Activated naive CD8-positive, alpha-beta T cell treated with anti-CD3 and anti-CD28 coated beads, Interleukin-2, amount 10 ng/mL, durations not matched to agents 7 days and 5 days (primary cell): ENCODE measurements around the gene CACNA1B. TPM values are rescaled to one million over a fixed set of nuclear protein-coding genes. Genes with fewer than 3 reads are reported as not detected.
"Not testable (repeated sequence)": the region's sequence is repeated elsewhere in the genome, so short reads cannot be mapped to it uniquely, and the experiment has no call there.

Source experiments
- ATAC-seq: fragments of 150-1000 bp; cut with Tn5 transposase; one replicate; pipeline ENCODE4 v1.10.0; 2021; ENCODE audit warnings: low read depth, moderate library complexity
- POLR2A ChIA-PET: fragments of 350-600 bp; sonication (Branson Sonifier 250); formaldehyde crosslinking; loops from one replicate; lab custom pipeline; 2021; ENCODE audit warnings: antibody characterized with exemption; lab: Charles Lee
- DNase-seq: peaks from one replicate; pipeline ENCODE4 v3.0.0; 2021
- H3K27ac Mint-ChIP-seq: one replicate; pipeline ENCODE4 v1.8.0; 2022; ENCODE audit warnings: mild to moderate bottlenecking, mixed read lengths
- H3K27me3 Mint-ChIP-seq: one replicate; pipeline ENCODE4 v1.8.0; 2022; ENCODE audit warnings: mild to moderate bottlenecking, moderate library complexity, mixed read lengths
- H3K36me3 Mint-ChIP-seq: one replicate; pipeline ENCODE4 v1.8.0; 2021; ENCODE audit warnings: mild to moderate bottlenecking, mixed read lengths
- H3K4me1 Mint-ChIP-seq: one replicate; pipeline ENCODE4 v1.8.0; 2021; ENCODE audit warnings: mixed read lengths
- H3K4me3 Mint-ChIP-seq: one replicate; pipeline ENCODE4 v1.8.0; 2022; ENCODE audit warnings: mild to moderate bottlenecking, moderate library complexity, mixed read lengths
- H3K9me3 Mint-ChIP-seq: one replicate; pipeline ENCODE4 v1.8.0; 2021; ENCODE audit warnings: mixed read lengths
- total RNA-seq, 2 experiments: library from RNA; stranded (reverse); gene quantifications; one replicate each; pipeline ENCODE4 v1.2.3, GENCODE V29; 2021

CACNA1B gene
- total RNA-seq, 2 experiments from 2014 or later, result not detected

DNA sequence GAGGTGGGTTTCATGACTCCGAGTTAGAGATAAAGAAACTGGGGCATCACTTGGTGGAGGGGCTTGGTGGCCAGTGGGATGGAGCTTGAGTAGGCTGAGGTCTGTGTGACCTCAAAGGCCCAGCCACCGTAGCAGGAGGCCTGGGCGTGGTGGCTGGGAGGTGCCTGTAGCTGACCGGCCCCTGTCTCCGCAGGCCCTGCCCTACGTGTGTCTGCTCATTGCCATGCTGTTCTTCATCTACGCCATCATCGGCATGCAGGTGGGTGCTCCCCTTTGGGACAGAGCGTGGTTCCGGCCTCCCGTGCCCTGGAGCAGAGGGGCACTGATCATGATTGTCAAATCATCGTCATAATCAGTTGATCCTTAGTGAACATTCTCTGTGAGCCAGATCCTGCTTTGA is 196.2 kb downstream of the CACNA1B start:
- peaks cover 2% of the 10 kb centered on the region for H3K27me3 Mint-ChIP-seq
- H3K27ac Mint-ChIP-seq, result no peak overlapping the region
- H3K4me3 Mint-ChIP-seq, result no peak overlapping the region
- H3K36me3 Mint-ChIP-seq, result no peaks in the 10 kb centered on the region
- no peak for ATAC-seq
- no peaks in the 10 kb centered on the region for H3K9me3 Mint-ChIP-seq
- no peak for DNase-seq
- POLR2A ChIA-PET, result no interaction called here
- H3K4me1 Mint-ChIP-seq, result no peaks in the 10 kb centered on the region

DNA sequence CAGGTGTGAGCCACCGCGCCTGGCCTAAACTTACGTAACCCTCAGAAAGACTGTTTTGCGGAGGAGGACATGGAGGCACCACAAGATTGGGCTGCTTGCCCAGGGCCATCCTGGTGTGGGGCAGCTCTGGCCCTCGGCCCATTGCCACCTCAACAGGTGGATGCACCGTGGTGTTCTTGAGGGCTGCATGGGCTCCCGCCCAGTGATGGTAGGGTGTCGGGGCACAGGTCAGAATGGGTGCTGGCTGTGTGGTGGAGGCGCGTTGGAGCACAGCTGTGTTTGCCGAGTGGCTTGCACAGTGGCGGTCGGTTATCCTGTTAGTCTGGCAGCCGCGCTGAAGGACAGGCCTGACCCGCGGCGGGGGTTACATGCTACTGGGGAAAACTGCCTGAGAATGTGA is 196.9 kb downstream of the CACNA1B start:
- Mint-ChIP-seq H3K9me3 (no peaks in the 10 kb centered on the region), H3K27me3 (peaks cover 2% of the 10 kb centered on the region), H3K27ac (no peak overlapping the region), H3K4me1 (no peaks in the 10 kb centered on the region), H3K36me3 (no peaks in the 10 kb centered on the region), H3K4me3 (no peak overlapping the region)
- POLR2A ChIA-PET, result no interaction called here
- no peak for ATAC-seq
- no peak for DNase-seq

DNA sequence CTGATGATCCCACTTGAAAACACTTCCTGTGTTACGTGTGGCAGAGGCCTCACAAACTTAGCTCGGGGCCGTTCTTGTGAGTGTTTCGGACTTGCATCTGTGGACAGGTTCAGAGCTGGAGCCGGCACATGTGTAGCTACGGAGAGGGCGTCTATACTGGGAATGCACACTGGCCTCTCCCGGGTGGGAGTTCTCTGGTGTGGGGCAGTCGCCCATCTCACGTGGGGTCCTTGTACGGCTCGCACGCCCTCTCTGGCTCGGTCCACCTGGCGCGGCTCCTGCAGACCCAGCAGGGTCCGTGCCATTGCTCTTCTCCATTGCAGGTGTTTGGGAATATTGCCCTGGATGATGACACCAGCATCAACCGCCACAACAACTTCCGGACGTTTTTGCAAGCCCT is 197.9 kb downstream of the CACNA1B start:
- DNase-seq (no peak), ATAC-seq (no peak)
- H3K4me3 Mint-ChIP-seq, result no peak overlapping the region
- no peaks in the 10 kb centered on the region for H3K36me3 Mint-ChIP-seq
- no peaks in the 10 kb centered on the region for H3K9me3 Mint-ChIP-seq
- no peak overlapping the region for H3K27ac Mint-ChIP-seq
- H3K4me1 Mint-ChIP-seq, result no peaks in the 10 kb centered on the region
- peaks cover 2% of the 10 kb centered on the region for H3K27me3 Mint-ChIP-seq
- POLR2A ChIA-PET, result no interaction called here

DNA sequence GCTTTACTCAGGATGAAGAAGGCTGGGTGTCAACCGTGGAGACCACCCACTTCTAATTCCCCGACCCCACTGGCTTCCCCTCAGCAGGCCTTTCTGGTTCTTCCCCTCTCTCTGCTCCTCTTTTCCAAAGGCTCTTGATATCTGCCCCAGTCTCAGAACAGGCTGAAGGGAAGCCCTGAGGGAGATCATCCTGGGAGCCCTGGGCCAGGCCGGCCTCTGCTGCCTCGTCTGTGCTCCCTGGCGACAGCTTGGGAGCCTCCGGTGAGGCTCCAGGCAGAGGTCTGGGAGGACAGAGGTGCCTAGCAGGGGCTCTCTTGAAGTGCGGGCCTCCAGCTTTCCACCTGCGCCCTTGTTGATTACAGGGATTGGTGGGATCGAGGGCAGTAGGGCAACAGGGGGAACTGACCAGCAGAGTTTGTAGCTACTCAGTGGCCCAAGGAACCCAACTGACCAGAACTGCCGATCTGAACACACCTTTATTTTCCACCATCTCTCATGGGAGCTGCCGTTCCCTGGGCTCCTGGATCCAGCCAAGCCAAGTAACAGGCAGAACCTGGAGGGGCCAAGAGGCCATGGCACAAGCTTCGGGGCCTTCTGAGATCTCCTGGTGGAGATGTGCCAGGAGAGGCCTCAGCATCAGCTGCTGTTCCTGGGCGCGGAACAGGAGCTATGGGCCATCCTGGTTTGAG is 198.5 kb downstream of the CACNA1B start:
- Mint-ChIP-seq H3K27me3 (peaks cover 2% of the 10 kb centered on the region), H3K4me1 (no peaks in the 10 kb centered on the region), H3K36me3 (no peaks in the 10 kb centered on the region), H3K27ac (no peak overlapping the region), H3K9me3 (no peaks in the 10 kb centered on the region), H3K4me3 (no peak overlapping the region)
- ATAC-seq (no peak), DNase-seq (no peak)
- POLR2A ChIA-PET, result no interaction called here

DNA sequence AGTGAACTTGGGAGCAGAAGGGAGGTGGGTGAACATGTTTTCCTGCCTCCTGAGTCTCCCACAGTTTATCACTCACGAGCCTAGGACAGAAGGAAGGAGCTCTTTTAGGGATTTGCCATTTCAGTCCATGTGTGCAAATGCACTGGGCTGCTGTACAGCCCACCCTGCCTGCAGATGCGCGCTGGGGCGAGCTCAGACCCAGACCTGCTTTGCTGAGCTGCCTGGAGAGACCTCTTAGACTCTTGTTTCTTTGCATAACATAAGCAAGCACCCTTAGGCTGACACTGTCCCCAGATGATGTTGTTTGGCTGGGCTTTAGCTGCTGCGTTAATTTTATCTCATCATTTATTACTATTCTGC is 199.0 kb downstream of the CACNA1B start:
- POLR2A ChIA-PET, result no interaction called here
- H3K4me1 Mint-ChIP-seq, result no peaks in the 10 kb centered on the region
- no peak for ATAC-seq

DNA sequence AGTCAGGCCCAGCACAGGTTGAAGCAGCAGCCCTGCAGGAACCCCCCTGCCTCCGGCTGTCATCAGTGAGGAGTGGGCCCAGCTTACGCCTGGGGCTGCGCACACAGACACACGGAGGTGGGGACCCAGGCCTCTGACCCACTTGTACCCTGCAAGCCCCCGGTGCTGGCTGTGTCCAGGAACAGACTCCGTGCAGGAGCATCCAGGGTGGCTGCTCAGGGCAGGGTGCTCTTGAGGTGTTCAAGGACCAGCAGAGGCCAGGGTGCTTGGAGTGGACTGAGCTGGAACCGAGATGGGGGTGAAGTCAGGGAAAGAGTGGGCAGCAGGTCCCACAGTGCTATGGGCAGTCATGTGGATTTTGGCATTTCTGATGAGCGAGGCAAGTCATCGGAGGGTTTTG is 199.5 kb downstream of the CACNA1B start:
- peaks cover 2% of the 10 kb centered on the region for H3K27me3 Mint-ChIP-seq
- DNase-seq, result no peak
- POLR2A ChIA-PET, result no interaction called here
- ATAC-seq, result no peak
- no peak overlapping the region for H3K27ac Mint-ChIP-seq
- no peaks in the 10 kb centered on the region for H3K9me3 Mint-ChIP-seq
- no peak overlapping the region for H3K4me3 Mint-ChIP-seq
- no peaks in the 10 kb centered on the region for H3K4me1 Mint-ChIP-seq
- no peaks in the 10 kb centered on the region for H3K36me3 Mint-ChIP-seq

More for the DNA sequence above, 199.0 kb downstream of the CACNA1B start:
- no peak overlapping the region for H3K4me3 Mint-ChIP-seq
- no peak for DNase-seq
- H3K27me3 Mint-ChIP-seq, result peaks cover 2% of the 10 kb centered on the region
- no peak overlapping the region for H3K27ac Mint-ChIP-seq
- H3K9me3 Mint-ChIP-seq, result no peaks in the 10 kb centered on the region
- no peaks in the 10 kb centered on the region for H3K36me3 Mint-ChIP-seq

DNA sequence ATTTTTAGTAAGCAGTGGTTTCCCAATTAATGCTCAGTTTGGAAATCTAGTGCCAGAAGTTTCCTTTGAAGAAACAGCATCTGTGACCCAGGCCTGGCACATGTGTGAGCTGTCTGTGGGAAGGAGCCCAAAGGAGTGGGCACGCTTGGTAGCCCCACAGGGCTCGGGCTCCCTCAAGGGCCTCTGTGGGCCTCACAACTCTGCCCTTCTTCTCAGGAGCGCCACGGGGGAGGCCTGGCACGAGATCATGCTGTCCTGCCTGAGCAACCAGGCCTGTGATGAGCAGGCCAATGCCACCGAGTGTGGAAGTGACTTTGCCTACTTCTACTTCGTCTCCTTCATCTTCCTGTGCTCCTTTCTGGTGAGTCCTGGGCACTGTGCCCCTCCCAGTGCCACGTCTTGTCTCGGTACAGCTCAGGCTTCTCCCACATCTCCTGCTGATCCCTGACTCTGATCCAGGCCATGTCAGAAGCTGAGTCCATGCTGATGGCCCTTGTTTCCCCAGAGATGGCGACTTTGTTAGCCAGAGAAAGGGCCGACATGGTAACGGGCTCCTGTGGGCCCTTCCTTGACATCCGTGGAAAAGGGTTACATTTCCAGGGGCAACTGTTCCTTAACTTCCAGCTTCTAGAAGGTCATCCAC is 200.4 kb downstream of the CACNA1B start:
- POLR2A ChIA-PET, result no interaction called here
- H3K27me3 Mint-ChIP-seq, result peaks cover 2% of the 10 kb centered on the region
- H3K4me3 Mint-ChIP-seq, result no peak overlapping the region
- ATAC-seq, result no peak
- no peak for DNase-seq
- H3K4me1 Mint-ChIP-seq, result no peaks in the 10 kb centered on the region
- no peaks in the 10 kb centered on the region for H3K9me3 Mint-ChIP-seq
- H3K36me3 Mint-ChIP-seq, result no peaks in the 10 kb centered on the region
- H3K27ac Mint-ChIP-seq, result no peak overlapping the region

DNA sequence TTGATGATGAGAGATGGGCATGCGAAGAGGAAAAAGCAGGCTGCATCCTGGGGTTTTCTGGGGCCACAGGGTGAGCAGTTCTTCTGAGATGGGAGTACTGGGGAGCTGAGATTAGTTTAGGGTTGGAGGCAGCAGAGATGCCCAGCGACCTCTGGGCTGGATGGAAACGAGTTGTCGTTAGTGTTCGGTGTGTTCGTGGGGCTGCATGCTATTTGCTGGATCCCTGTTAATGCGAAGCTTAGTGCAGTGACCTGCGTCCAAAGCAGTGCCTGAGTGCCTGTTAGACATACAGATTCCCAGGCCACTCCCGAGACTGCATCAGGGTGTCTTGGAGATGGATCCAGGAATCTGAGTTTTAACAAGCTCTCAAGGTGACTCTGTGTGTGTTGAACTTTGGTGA is 201.3 kb downstream of the CACNA1B start:
- Mint-ChIP-seq H3K27ac (no peak overlapping the region), H3K36me3 (no peaks in the 10 kb centered on the region), H3K4me3 (no peak overlapping the region), H3K9me3 (no peaks in the 10 kb centered on the region), H3K27me3 (peaks cover 2% of the 10 kb centered on the region), H3K4me1 (no peaks in the 10 kb centered on the region)
- ATAC-seq, result no peak
- POLR2A ChIA-PET, result no interaction called here
- DNase-seq, result no peak

DNA sequence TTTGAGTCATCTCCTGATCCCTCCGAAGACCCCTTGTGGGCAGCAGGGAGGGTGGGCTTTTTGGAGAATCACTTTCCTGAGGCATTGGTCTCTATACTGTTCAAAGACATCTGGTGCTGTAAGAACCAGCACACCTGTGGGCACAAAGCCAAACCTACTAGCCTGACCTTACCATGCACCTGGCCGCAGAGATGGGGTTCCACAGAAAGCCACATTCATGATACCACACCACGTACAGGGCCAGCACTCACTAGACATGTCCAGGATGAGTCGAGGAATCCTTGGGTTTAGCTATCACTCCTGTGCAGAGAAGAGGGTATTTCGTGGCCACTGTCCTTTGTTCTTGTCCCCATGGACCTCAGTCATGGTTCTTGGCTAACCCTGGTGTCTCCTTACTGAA is 203.4 kb downstream of the CACNA1B start:
- Mint-ChIP-seq H3K9me3 (peaks cover 5% of the 10 kb centered on the region), H3K4me3 (no peak overlapping the region), H3K27ac (no peak overlapping the region), H3K36me3 (no peaks in the 10 kb centered on the region), H3K4me1 (no peaks in the 10 kb centered on the region), H3K27me3 (peaks cover 2% of the 10 kb centered on the region)
- POLR2A ChIA-PET, result no interaction called here
- no peak for ATAC-seq
- DNase-seq, result no peak

DNA sequence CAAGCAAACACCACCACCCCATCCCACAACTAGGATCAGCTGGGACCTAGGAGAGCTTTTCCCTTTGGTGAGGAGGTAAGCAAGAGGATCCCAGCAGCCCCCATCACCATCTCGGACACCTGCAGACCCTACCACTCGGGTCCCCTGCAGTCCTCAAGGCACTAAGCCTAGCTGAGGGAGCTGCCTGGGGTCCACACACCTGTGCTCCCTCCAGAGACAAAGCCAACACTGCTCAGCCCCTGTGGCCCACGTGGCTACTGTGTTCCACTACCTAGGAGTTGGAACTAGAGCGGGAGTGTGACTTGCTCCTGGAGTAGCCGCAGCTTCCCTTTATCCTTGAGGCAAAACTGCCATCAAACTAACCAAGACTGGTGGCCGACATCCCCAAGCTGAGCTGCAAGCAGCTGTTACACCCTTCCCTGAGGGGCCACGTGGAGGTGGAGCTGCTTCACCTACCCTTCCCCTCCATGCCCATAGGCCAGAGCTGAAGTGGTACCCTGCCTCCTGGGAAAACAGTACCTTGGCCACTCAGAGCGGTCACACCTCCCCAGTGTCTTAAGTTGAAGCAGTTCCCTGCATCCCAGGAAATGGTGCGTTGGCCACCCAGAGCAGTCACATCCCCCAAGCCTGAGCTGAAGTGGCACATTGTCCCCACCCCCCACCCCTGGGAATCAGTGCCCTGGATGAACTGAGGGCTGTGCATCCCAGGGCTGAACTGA is 205.5 kb downstream of the CACNA1B start:
- no peak for DNase-seq
- Mint-ChIP-seq H3K27me3 (peaks cover 4% of the 10 kb centered on the region), H3K36me3 (no peaks in the 10 kb centered on the region), H3K9me3 (peaks cover 7% of the 10 kb centered on the region), H3K27ac (no peak overlapping the region), H3K4me3 (no peak overlapping the region), H3K4me1 (no peaks in the 10 kb centered on the region)
- no peak for ATAC-seq
- POLR2A ChIA-PET, result no interaction called here

DNA sequence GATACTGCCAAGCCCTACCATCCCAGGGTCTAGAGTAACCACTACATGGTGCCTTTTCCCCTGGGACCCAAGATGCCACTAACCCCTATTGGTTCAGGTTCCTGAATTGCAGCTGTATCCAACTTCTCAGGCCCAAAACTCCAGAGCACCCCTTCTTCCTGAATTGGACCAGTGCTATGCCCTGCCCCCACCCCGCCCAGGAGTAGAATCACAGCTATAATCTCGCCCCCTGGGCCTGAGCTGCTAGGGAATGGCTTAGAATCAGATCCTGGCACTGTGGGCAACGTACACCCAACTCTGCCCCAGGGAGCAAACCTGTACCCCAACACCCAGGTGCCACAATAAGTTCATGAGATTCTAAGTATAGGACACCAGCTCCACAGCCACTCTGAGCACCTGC is 206.3 kb downstream of the CACNA1B start:
- Mint-ChIP-seq H3K4me1 (no peaks in the 10 kb centered on the region), H3K27me3 (peaks cover 2% of the 10 kb centered on the region), H3K4me3 (no peak overlapping the region), H3K36me3 (no peaks in the 10 kb centered on the region), H3K9me3 (peaks cover 7% of the 10 kb centered on the region), H3K27ac (no peak overlapping the region)
- ATAC-seq (no peak), DNase-seq (no peak)
- POLR2A ChIA-PET, result no interaction called here

DNA sequence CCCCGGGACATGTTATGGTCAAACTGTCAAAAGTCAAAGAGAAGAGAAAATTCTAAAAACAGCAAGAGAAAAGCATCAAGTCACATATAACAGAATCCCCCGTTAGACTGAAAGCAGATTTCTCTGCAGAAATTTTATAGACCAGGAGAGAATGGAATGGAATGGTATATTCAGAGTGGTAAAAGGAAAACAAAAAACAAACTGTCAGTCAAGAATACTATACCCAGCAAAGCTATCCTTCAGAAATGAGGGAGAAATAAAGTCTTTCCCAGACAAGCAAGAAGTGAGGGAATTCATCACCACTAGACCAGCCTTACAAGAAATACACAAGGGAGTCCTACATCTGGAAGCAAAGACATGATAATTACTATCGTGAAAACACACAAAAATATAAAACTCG is 208.0 kb downstream of the CACNA1B start:
- POLR2A ChIA-PET, result no interaction called here
- H3K27ac Mint-ChIP-seq, result no peak overlapping the region
- ATAC-seq, result no peak
- no peak for DNase-seq
- H3K9me3 Mint-ChIP-seq, result peaks cover 7% of the 10 kb centered on the region
- peaks cover 12% of the 10 kb centered on the region for H3K27me3 Mint-ChIP-seq
- no peaks in the 10 kb centered on the region for H3K36me3 Mint-ChIP-seq
- H3K4me3 Mint-ChIP-seq, result no peak overlapping the region
- H3K4me1 Mint-ChIP-seq, result no peaks in the 10 kb centered on the region

DNA sequence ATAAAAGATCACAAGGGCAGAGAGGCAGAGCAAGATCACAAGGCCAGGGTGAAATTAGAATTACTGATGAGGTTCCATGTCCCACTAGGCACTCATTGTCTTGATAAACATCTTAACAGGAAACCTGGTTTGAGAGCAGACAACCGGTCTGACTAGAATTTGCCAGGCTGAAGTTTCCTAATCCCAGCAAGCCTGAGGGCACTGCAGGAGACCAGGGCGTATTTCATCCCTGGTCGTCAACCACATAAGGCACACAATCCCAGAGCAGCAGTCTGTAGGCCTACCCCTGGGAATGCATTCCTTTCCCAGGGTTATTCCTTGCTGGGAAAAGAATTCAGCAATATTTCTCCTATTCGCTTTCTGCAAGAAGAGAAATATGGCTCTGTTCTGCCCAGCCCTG is 214.5 kb downstream of the CACNA1B start:
- H3K36me3 Mint-ChIP-seq, H3K4me1 Mint-ChIP-seq, POLR2A ChIA-PET, H3K4me3 Mint-ChIP-seq, ATAC-seq, DNase-seq, H3K27ac Mint-ChIP-seq, H3K9me3 Mint-ChIP-seq: not testable (repeated sequence)
- peaks cover 13% of the 10 kb centered on the region for H3K27me3 Mint-ChIP-seq

DNA sequence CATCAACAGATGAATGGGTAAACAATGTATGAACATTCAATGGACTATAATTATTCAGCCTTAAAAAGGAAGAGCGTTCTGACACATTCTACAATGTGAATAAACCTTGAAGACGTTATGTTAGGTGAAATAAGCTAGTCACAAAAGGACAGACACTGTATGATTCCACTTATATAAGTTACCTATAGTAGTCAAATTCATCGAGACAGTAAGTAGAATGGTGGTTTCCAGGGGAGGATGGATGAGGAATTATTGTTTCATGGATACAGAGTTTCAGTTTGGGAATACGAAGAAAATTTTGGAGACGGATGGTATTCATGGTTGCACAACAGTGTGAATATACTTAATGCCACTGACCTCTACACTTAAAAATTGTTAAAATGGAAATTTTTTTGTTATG is 216.4 kb downstream of the CACNA1B start:
- Mint-ChIP-seq H3K4me1 (no peaks in the 10 kb centered on the region), H3K9me3 (no peaks in the 10 kb centered on the region), H3K36me3 (no peaks in the 10 kb centered on the region), H3K27ac (no peak overlapping the region), H3K27me3 (peaks cover 13% of the 10 kb centered on the region), H3K4me3 (no peak overlapping the region)
- POLR2A ChIA-PET, result no interaction called here
- no peak for ATAC-seq
- DNase-seq, result no peak
